Prostate gland (tissue), 2 donors: Measurements from ENCODE around the gene CCDC30. TPM values are rescaled to one million over a fixed set of nuclear protein-coding genes. Genes with fewer than 3 reads are reported as not detected.
A peak's percentile ranks its signal among the peaks of the same experiment; 100 is the strongest.

Experiments
- DNase-seq: peaks from one replicate; pipeline ENCODE4 v3.0.0-alpha.2; 2019; ENCODE audit warnings: low spot score
- H3K27ac ChIP-seq, 2 donors: fragments of 200-600 bp; sonication (generic); 2 replicates each; pipeline ENCODE4 v1.5.1; 2017 to 2019
- H3K27me3 ChIP-seq: fragments of 200-600 bp; sonication (generic); replicated peaks from 2 replicates; pipeline ENCODE4 v1.5.1; 2019; ENCODE audit not compliant: insufficient read depth
- H3K36me3 ChIP-seq, 2 donors: fragments of 200-600 bp; sonication (generic); 1 replicate in 1 of 2; 2 replicates in 1 of 2; pipeline versions ENCODE4 v1.5.1 to v1.8.1; 2017 to 2019
- H3K4me1 ChIP-seq: fragments of 200-600 bp; sonication (generic); replicated peaks from 2 replicates; pipeline ENCODE4 v1.5.1; 2019
- H3K4me3 ChIP-seq, 2 donors: fragments of 200-600 bp; sonication (generic); 2 replicates each; pipeline ENCODE4 v1.5.1; 2017 to 2019
- H3K9me3 ChIP-seq: fragments of 200-600 bp; sonication (generic); 2 replicates; pipeline ENCODE4 v1.5.1; 2017
- CTCF ChIP-seq, 4 experiments: fragments of 200-600 bp in 2 of 4; fragments of 450-650 bp in 2 of 4; sonication (generic) in 2 of 4; IDR thresholded peaks; 1 replicate in 3 of 4; 2 replicates in 1 of 4; pipeline ENCODE4 v1.5.1; 2016 to 2019; ENCODE audit warnings: antibody characterized with exemption in 4 of 4, mild to moderate bottlenecking in 2 of 4, moderate library complexity in 2 of 4
- POLR2A ChIP-seq: fragments of 450-650 bp; IDR thresholded peaks from one replicate; pipeline ENCODE4 v1.6.1; 2016; ENCODE audit warnings: antibody characterized with exemption, mild to moderate bottlenecking
- POLR2AphosphoS5 ChIP-seq: sonication (generic); formaldehyde crosslinking; IDR thresholded peaks from one replicate; pipeline ENCODE4 v1.6.1; 2017; ENCODE audit warnings: antibody characterized with exemption
- WGBS: methylation state at CpG from one replicate; pipeline ENCODE4 v1.1.5; 2018; 5-methylcytosine and 5-hydroxymethylcytosine counted together
- intact Hi-C: fragments of 100-400 bp; cut with DNase I; formaldehyde crosslinking; loops from one replicate; pipeline ENCODE4 v1.14.2; 2022
- total RNA-seq, 2 donors: library from RNA; depleted of rRNA; stranded (reverse); fragments of >200 nt; gene quantifications; one replicate each; pipeline ENCODE4 v1.1.0, GENCODE V29; 2016

CCDC30 gene
- total RNA-seq, 2 donors from 2014 or later, result 1.8 to 6.2 TPM

- intact Hi-C loops, result loop anchor here (10.0 kb wide), 1 partner anchor 161 kb away; the partner anchor contains the start of gene ZNF691
- no peak overlapping the region for H3K27ac ChIP-seq
- no peaks in the 10 kb centered on the region for H3K9me3 ChIP-seq
- WGBS, result 44% methylated on average over 5 of the region's 5 CpGs
- TF ChIP-seq CTCF (IDR thresholded peaks at IDR 0.05) (no peak), POLR2AphosphoS5 (no peak), POLR2A (no peak)
- peaks cover 8% of the 10 kb centered on the region for H3K4me1 ChIP-seq
- H3K36me3 ChIP-seq, result no peaks in the 10 kb centered on the region
- peak overlapping the region in 1 of 2 donors; percentile 84 for H3K4me3 ChIP-seq
- no peak for DNase-seq
- H3K27me3 ChIP-seq, result no peaks in the 10 kb centered on the region
Observed at GRCh38 chr1:42684139-42684538, 221.1 kb downstream of the CCDC30 start.

GRCh38 chr1:42686418-42686817, 223.3 kb downstream of the CCDC30 start:
- no peaks in the 10 kb centered on the region for H3K9me3 ChIP-seq
- DNase-seq, result no peak
- no peak for TF ChIP-seq POLR2A
- TF ChIP-seq POLR2AphosphoS5, result no peak
- WGBS, result 75% methylated on average over 4 of the region's 4 CpGs
- no peaks in the 10 kb centered on the region for H3K27me3 ChIP-seq
- H3K36me3 ChIP-seq, result no peaks in the 10 kb centered on the region
- no peak overlapping the region for H3K27ac ChIP-seq
- no peak overlapping the region for H3K4me3 ChIP-seq
- intact Hi-C loops, result loop anchor here (10.0 kb wide), 1 partner anchor 158 kb away; the partner anchor contains the start of gene ZNF691
- H3K4me1 ChIP-seq, result peaks cover 8% of the 10 kb centered on the region

GRCh38 chr1:42689912-42690311, 226.8 kb downstream of the CCDC30 start:
- H3K36me3 ChIP-seq, result no peaks in the 10 kb centered on the region
- no peak for DNase-seq
- H3K4me1 ChIP-seq, result peaks cover 19% of the 10 kb centered on the region
- H3K27me3 ChIP-seq, result no peaks in the 10 kb centered on the region
- intact Hi-C loops, result loop anchor here (10.0 kb wide), 1 partner anchor 155 kb away; the partner anchor contains the start of gene ZNF691
- no peak overlapping the region for H3K4me3 ChIP-seq
- no peaks in the 10 kb centered on the region for H3K9me3 ChIP-seq
- TF ChIP-seq CTCF (IDR thresholded peaks at IDR 0.05) (no peak), POLR2AphosphoS5 (no peak), POLR2A (no peak)
- no peak overlapping the region for H3K27ac ChIP-seq
- 86% methylated on average over 3 of the region's 3 CpGs for WGBS

GRCh38 chr1:42690477-42691156, 227.5 kb downstream of the CCDC30 start:
- H3K36me3 ChIP-seq, result no peaks in the 10 kb centered on the region
- intact Hi-C loops, result no loop called here
- peaks cover 15% of the 10 kb centered on the region for H3K4me1 ChIP-seq
- no peaks in the 10 kb centered on the region for H3K9me3 ChIP-seq
- H3K4me3 ChIP-seq, result no peak overlapping the region
- no peak for DNase-seq
- WGBS, result 86% methylated on average over 1 of the region's 1 CpG
- H3K27me3 ChIP-seq, result no peaks in the 10 kb centered on the region
- TF ChIP-seq CTCF (IDR thresholded peaks at IDR 0.05), result peak in 1 of 4 experiments; percentile 7
- no peak for TF ChIP-seq POLR2AphosphoS5
- no peak overlapping the region for H3K27ac ChIP-seq

GRCh38 chr1:42691157-42691498, 228.0 kb downstream of the CCDC30 start:
- H3K36me3 ChIP-seq, result no peaks in the 10 kb centered on the region
- H3K9me3 ChIP-seq, result no peaks in the 10 kb centered on the region
- no peak for DNase-seq
- H3K27ac ChIP-seq, result no peak overlapping the region
- no peak for TF ChIP-seq POLR2AphosphoS5
- H3K4me3 ChIP-seq, result no peak overlapping the region
- H3K4me1 ChIP-seq, result peaks cover 13% of the 10 kb centered on the region
- H3K27me3 ChIP-seq, result no peaks in the 10 kb centered on the region
- intact Hi-C loops, result no loop called here
- 66% methylated on average over 4 of the region's 4 CpGs for WGBS

GRCh38 chr1:42692461-42692860, 229.4 kb downstream of the CCDC30 start:
- WGBS, result 48% methylated on average over 5 of the region's 5 CpGs
- no peaks in the 10 kb centered on the region for H3K36me3 ChIP-seq
- DNase-seq, result no peak
- intact Hi-C loops, result no loop called here
- peaks cover 13% of the 10 kb centered on the region for H3K4me1 ChIP-seq
- peak overlapping the region in 1 of 2 donors; percentile 54 for H3K27ac ChIP-seq
- no peaks in the 10 kb centered on the region for H3K9me3 ChIP-seq
- H3K4me3 ChIP-seq, result no peak overlapping the region
- H3K27me3 ChIP-seq, result no peaks in the 10 kb centered on the region
- TF ChIP-seq POLR2AphosphoS5 (no peak), POLR2A (no peak)
